Keratinocyte (primary cell): Measurements from ENCODE around the gene RHBDD1. TPM values are rescaled to one million over a fixed set of nuclear protein-coding genes. Genes with fewer than 3 reads are reported as not detected.

ENCODE experiments used
- DNase-seq: peaks from one replicate; pipeline ENCODE4 v3.0.0-alpha.2; 2011; ENCODE audit warnings: low read depth, missing footprints, low spot score
- FAIRE-seq: peaks from 2 replicates; lab custom pipeline; 2011; peaks lifted over from hg19 to GRCh38; lab: Jason Lieb, UNC
- H2AFZ ChIP-seq: 2 replicates; pipeline ENCODE4 v1.6.0; 2012; ENCODE audit warnings: low read length, control low read depth, inconsistent platforms; ENCODE audit not compliant: control insufficient read depth
- H3K27ac ChIP-seq: 2 replicates; pipeline ENCODE4 v1.5.1; 2011; ENCODE audit warnings: low read length; ENCODE audit not compliant: control insufficient read depth, insufficient read depth
- H3K27me3 ChIP-seq: 3 replicates; pipeline ENCODE4 v1.6.0; 2011; ENCODE audit warnings: low read length; ENCODE audit not compliant: control insufficient read depth, insufficient read depth; ENCODE audit errors: extremely low read depth
- H3K36me3 ChIP-seq, 2 experiments: 2 replicates in 1 of 2; 3 replicates in 1 of 2; pipeline ENCODE4 v1.5.1; 2011; ENCODE audit warnings: low read length in 2 of 2, mild to moderate bottlenecking in 1 of 2; ENCODE audit not compliant: control insufficient read depth in 2 of 2, insufficient read depth in 2 of 2; ENCODE audit errors: extremely low read depth in 1 of 2
- H3K4me1 ChIP-seq: 3 replicates; pipeline ENCODE4 v1.5.1; 2011; ENCODE audit warnings: low read length; ENCODE audit not compliant: control insufficient read depth, insufficient read depth; ENCODE audit errors: extremely low read depth
- H3K4me2 ChIP-seq: 3 replicates; pipeline ENCODE4 v1.6.0; 2011; ENCODE audit warnings: low read depth, low read length; ENCODE audit not compliant: control insufficient read depth, insufficient read depth; ENCODE audit errors: extremely low read depth
- H3K4me3 ChIP-seq, 3 experiments: fragments of 200-600 bp in 1 of 3; sonication (generic) in 1 of 3; 2 replicates in 2 of 3; 3 replicates in 1 of 3; pipeline ENCODE4 v1.5.1; 2011 to 2016; ENCODE audit warnings: low read length in 3 of 3, mild to moderate bottlenecking in 3 of 3, control low read depth in 2 of 3, inconsistent platforms in 1 of 3, low read depth in 1 of 3, mixed read lengths in 1 of 3, mixed run types in 1 of 3, moderate library complexity in 1 of 3; ENCODE audit not compliant: control insufficient read depth in 2 of 3, insufficient read depth in 2 of 3; ENCODE audit errors: extremely low read depth in 1 of 3
- H3K79me2 ChIP-seq: 2 replicates; pipeline ENCODE4 v1.6.0; 2012; ENCODE audit warnings: low read length; ENCODE audit not compliant: control insufficient read depth, insufficient read depth
- H3K9ac ChIP-seq: 3 replicates; pipeline ENCODE4 v1.6.0; 2011; ENCODE audit warnings: low read length; ENCODE audit not compliant: control insufficient read depth, insufficient read depth; ENCODE audit errors: extremely low read depth
- H3K9me1 ChIP-seq: 3 replicates; pipeline ENCODE4 v1.6.0; 2011; ENCODE audit warnings: low read length; ENCODE audit not compliant: control insufficient read depth, insufficient read depth; ENCODE audit errors: extremely low read depth
- H3K9me3 ChIP-seq: 2 replicates; pipeline ENCODE4 v1.5.1; 2012; ENCODE audit warnings: low read depth, low read length; ENCODE audit not compliant: control insufficient read depth
- H4K20me1 ChIP-seq: 3 replicates; pipeline ENCODE4 v1.6.0; 2011; ENCODE audit warnings: low read length; ENCODE audit not compliant: control insufficient read depth, insufficient read depth; ENCODE audit errors: extremely low read depth
- EZH2 ChIP-seq: IDR thresholded peaks from one replicate; pipeline ENCODE4 v1.6.1; 2012; ENCODE audit warnings: inconsistent platforms, mild to moderate bottlenecking, low read length, moderate library complexity
- dilution Hi-C: fragments of 300-500 bp; cut with MboI; formaldehyde crosslinking; loops from one replicate; pipeline ENCODE4 v1.7.0; 2020; ENCODE audit warnings: low sequenced_read_pairs; ENCODE audit not compliant: extremely low pct_ligation_motif_present
- polyA plus RNA-seq, 5 experiments: library from polyadenylated mRNA; depleted of rRNA in 3 of 5; stranded (reverse) in 3 of 5; stranded (forward) in 1 of 5; unstranded in 1 of 5; fragments of >200 nt; gene quantifications; 1 replicate in 1 of 5; 2 replicates in 3 of 5; 3 replicates in 1 of 5; pipeline versions ENCODE4 v1.2.1 to v1.2.3, GENCODE V29; 2011 to 2012; ENCODE audit warnings: missing spikeins in 2 of 5, low read depth in 1 of 5, low replicate concordance in 1 of 5
- TF ChIP-seq, protein P1 (sequence below), 3 experiments: IDR thresholded peaks in 1 of 3; conservative IDR thresholded peaks in 1 of 3; optimal IDR thresholded peaks in 1 of 3; 2 replicates in 2 of 3; 3 replicates in 1 of 3; pipeline versions ENCODE3 to v1.5.1; 2011; ENCODE audit warnings: low read length in 3 of 3, mild to moderate bottlenecking in 3 of 3, moderate library complexity in 2 of 3, control low read depth in 1 of 3, inconsistent platforms in 1 of 3; ENCODE audit not compliant: insufficient read depth in 2 of 3; ENCODE audit errors: extremely low read depth in 1 of 3

RHBDD1 gene
- polyA plus RNA-seq, 1 donor (not counting 4 experiments of a cell fraction or from before 2014, with no cell fraction given), result 27.8 TPM

DNA sequence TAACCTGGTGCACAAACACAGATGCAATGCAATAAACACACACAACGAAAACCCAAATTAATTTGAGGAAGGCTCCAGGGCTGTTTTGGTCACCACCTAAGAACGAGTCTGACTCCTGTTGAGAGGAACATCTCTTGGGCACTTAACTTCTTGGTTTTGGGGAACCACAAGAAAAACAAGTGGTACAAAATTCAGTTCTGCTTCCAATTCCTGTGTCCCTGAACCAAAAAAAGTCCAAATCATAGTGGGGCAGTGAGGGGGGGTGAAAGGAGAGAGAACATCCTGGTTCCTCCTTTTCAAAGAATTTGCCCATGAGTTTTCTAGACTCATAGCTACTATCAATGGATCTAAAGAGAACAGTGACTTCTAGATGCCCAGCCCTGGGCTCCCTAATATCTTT lies 184.6 kb downstream of the RHBDD1 start:
- Histone ChIP-seq H3K9ac (no peak overlapping the region), H3K79me2 (no peaks in the 10 kb centered on the region), H3K4me2 (no peak overlapping the region), H3K9me3 (no peaks in the 10 kb centered on the region), H3K27ac (no peak overlapping the region), H3K9me1 (no peaks in the 10 kb centered on the region), H4K20me1 (no peaks in the 10 kb centered on the region), H3K27me3 (no peaks in the 10 kb centered on the region), H3K36me3 (no peaks in the 10 kb centered on the region), H3K4me1 (no peaks in the 10 kb centered on the region), H2AFZ (no peak overlapping the region), H3K4me3 (no peak overlapping the region)
- no peak for FAIRE-seq
- DNase-seq, result no peak
- dilution Hi-C loops, result no loop called here
- TF ChIP-seq EZH2, result no peak
- TF ChIP-seq, protein P1, sequence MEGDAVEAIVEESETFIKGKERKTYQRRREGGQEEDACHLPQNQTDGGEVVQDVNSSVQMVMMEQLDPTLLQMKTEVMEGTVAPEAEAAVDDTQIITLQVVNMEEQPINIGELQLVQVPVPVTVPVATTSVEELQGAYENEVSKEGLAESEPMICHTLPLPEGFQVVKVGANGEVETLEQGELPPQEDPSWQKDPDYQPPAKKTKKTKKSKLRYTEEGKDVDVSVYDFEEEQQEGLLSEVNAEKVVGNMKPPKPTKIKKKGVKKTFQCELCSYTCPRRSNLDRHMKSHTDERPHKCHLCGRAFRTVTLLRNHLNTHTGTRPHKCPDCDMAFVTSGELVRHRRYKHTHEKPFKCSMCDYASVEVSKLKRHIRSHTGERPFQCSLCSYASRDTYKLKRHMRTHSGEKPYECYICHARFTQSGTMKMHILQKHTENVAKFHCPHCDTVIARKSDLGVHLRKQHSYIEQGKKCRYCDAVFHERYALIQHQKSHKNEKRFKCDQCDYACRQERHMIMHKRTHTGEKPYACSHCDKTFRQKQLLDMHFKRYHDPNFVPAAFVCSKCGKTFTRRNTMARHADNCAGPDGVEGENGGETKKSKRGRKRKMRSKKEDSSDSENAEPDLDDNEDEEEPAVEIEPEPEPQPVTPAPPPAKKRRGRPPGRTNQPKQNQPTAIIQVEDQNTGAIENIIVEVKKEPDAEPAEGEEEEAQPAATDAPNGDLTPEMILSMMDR (optimal IDR thresholded peaks at IDR 0.05 in 1 of 3, IDR thresholded peaks at IDR 0.05 in 1 of 3, conservative IDR thresholded peaks at IDR 0.05 in 1 of 3; ENCODE audit: extremely low read depth in 1 of 3, insufficient read depth in 2 of 3, low read length in 3 of 3), result no peak

GRCh38 chr2:227022608-227023007 lies 186.8 kb downstream of the RHBDD1 start:
- Histone ChIP-seq H3K36me3 (no peaks in the 10 kb centered on the region), H3K9me1 (no peaks in the 10 kb centered on the region), H4K20me1 (no peaks in the 10 kb centered on the region), H3K9me3 (no peaks in the 10 kb centered on the region), H3K4me2 (no peak overlapping the region), H3K27me3 (no peaks in the 10 kb centered on the region), H3K4me3 (no peak overlapping the region), H3K79me2 (no peaks in the 10 kb centered on the region), H3K4me1 (no peaks in the 10 kb centered on the region), H3K9ac (no peak overlapping the region), H3K27ac (no peak overlapping the region), H2AFZ (no peak overlapping the region)
- dilution Hi-C loops, result no loop called here
- FAIRE-seq, result no peak
- DNase-seq, result no peak
- TF ChIP-seq, protein P1 (optimal IDR thresholded peaks at IDR 0.05 in 1 of 3, IDR thresholded peaks at IDR 0.05 in 1 of 3, conservative IDR thresholded peaks at IDR 0.05 in 1 of 3; ENCODE audit: extremely low read depth in 1 of 3, insufficient read depth in 2 of 3, low read length in 3 of 3), result no peak
- no peak for TF ChIP-seq EZH2
